H9 (cell line): ENCODE data around the gene ZNF584. TPM values are rescaled to one million over a fixed set of nuclear protein-coding genes. Genes with fewer than 3 reads are reported as not detected.

ENCODE experiments used
- DNase-seq: peaks from one replicate; pipeline ENCODE4 v3.0.0-alpha.2; 2017
- H2AFZ ChIP-seq: one replicate; pipeline ENCODE4 v1.6.1; 2013; ENCODE audit warnings: mild to moderate bottlenecking, low read length, control low read depth, moderate library complexity
- H2AK5ac ChIP-seq: 2 replicates; pipeline ENCODE4 v1.6.1; 2013; ENCODE audit warnings: low read length, control low read depth, mixed read lengths; ENCODE audit not compliant: insufficient read length
- H2BK120ac ChIP-seq: one replicate; pipeline ENCODE4 v1.6.1; 2013; ENCODE audit warnings: low read depth, mild to moderate bottlenecking, low read length, control low read depth, inconsistent platforms; ENCODE audit not compliant: poor library complexity, severe bottlenecking
- H2BK12ac ChIP-seq: 2 replicates; pipeline ENCODE4 v1.6.1; 2013; ENCODE audit warnings: low read length, control low read depth, mixed read lengths, low read depth; ENCODE audit not compliant: insufficient read length
- H2BK15ac ChIP-seq: 2 replicates; pipeline ENCODE4 v1.6.1; 2013; ENCODE audit warnings: low read depth, low read length, control low read depth
- H2BK20ac ChIP-seq: one replicate; pipeline ENCODE4 v1.6.1; 2013; ENCODE audit warnings: low read depth, mild to moderate bottlenecking, low read length, control low read depth, inconsistent platforms; ENCODE audit not compliant: poor library complexity, severe bottlenecking
- H2BK5ac ChIP-seq: 2 replicates; pipeline ENCODE4 v1.6.1; 2013; ENCODE audit warnings: low read length, control low read depth, mixed read lengths; ENCODE audit not compliant: insufficient read length
- H3K14ac ChIP-seq: 2 replicates; pipeline ENCODE4 v1.6.1; 2013; ENCODE audit warnings: low read length, control low read depth; ENCODE audit not compliant: insufficient read depth
- H3K18ac ChIP-seq: 2 replicates; pipeline ENCODE4 v1.6.1; 2013; ENCODE audit warnings: low read depth, mild to moderate bottlenecking, mixed read lengths, low read length, control low read depth; ENCODE audit not compliant: insufficient read length
- H3K23ac ChIP-seq: 2 replicates; pipeline ENCODE4 v1.6.1; 2013; ENCODE audit warnings: low read length, control low read depth, mixed read lengths, low read depth; ENCODE audit not compliant: insufficient read length
- H3K23me2 ChIP-seq: 2 replicates; pipeline ENCODE4 v1.6.1; 2013; ENCODE audit warnings: low read depth, mild to moderate bottlenecking, mixed read lengths, low read length, control low read depth; ENCODE audit not compliant: insufficient read length, poor library complexity, severe bottlenecking
- H3K27ac ChIP-seq: 2 replicates; pipeline ENCODE4 v1.5.1; 2013; ENCODE audit warnings: low read length, control low read depth, mixed read lengths, low read depth; ENCODE audit not compliant: insufficient read length
- H3K27me3 ChIP-seq: 2 replicates; pipeline ENCODE4 v1.6.1; 2013; ENCODE audit warnings: low read length, control low read depth, inconsistent platforms; ENCODE audit not compliant: insufficient read depth
- H3K4ac ChIP-seq: 2 replicates; pipeline ENCODE4 v1.6.1; 2013; ENCODE audit warnings: low read depth, mild to moderate bottlenecking, control low read depth, inconsistent platforms, low read length, moderate library complexity
- H3K4me1 ChIP-seq: 2 replicates; pipeline ENCODE4 v1.6.1; 2013; ENCODE audit warnings: low read length, control low read depth, inconsistent platforms; ENCODE audit not compliant: insufficient read depth
- H3K4me2 ChIP-seq: 2 replicates; pipeline ENCODE4 v1.6.1; 2013; ENCODE audit warnings: low read length, control low read depth, mixed read lengths; ENCODE audit not compliant: insufficient read length, insufficient read depth
- H3K56ac ChIP-seq: 2 replicates; pipeline ENCODE4 v1.6.1; 2013; ENCODE audit warnings: low read depth, mild to moderate bottlenecking, mixed read lengths, low read length, control low read depth; ENCODE audit not compliant: insufficient read length
- H3K79me1 ChIP-seq: 2 replicates; pipeline ENCODE4 v1.6.1; 2013; ENCODE audit warnings: low read depth, mild to moderate bottlenecking, moderate library complexity, low read length, control low read depth, inconsistent platforms; ENCODE audit not compliant: insufficient read depth, poor library complexity, severe bottlenecking
- H3K79me2 ChIP-seq: 2 replicates; pipeline ENCODE4 v1.6.1; 2013; ENCODE audit warnings: low read length, control low read depth, inconsistent platforms; ENCODE audit not compliant: insufficient read depth
- H3K9ac ChIP-seq: 2 replicates; pipeline ENCODE4 v1.6.1; 2013; ENCODE audit warnings: low read length, control low read depth, mixed read lengths; ENCODE audit not compliant: insufficient read length; ENCODE audit errors: extremely low read depth
- H3K9me3 ChIP-seq: one replicate; pipeline ENCODE4 v1.6.1; 2013; ENCODE audit warnings: low read depth, low read length, inconsistent platforms; ENCODE audit not compliant: control insufficient read depth
- H3T11ph ChIP-seq: one replicate; pipeline ENCODE4 v1.6.1; 2013; ENCODE audit warnings: mild to moderate bottlenecking, low read length, control low read depth, inconsistent platforms
- H4K20me1 ChIP-seq: one replicate; pipeline ENCODE4 v1.6.1; 2013; ENCODE audit not compliant: control insufficient read depth, insufficient read length, insufficient read depth
- H4K5ac ChIP-seq: 2 replicates; pipeline ENCODE4 v1.6.1; 2013; ENCODE audit warnings: low read depth, mild to moderate bottlenecking, mixed read lengths, low read length, control low read depth; ENCODE audit not compliant: insufficient read length
- H4K8ac ChIP-seq: replicated peaks from 2 replicates; pipeline ENCODE4 v1.6.1; 2013; ENCODE audit warnings: low read length, control low read depth, mixed read lengths, low read depth; ENCODE audit not compliant: insufficient read length
- H4K91ac ChIP-seq: 2 replicates; pipeline ENCODE4 v1.6.1; 2013; ENCODE audit warnings: low read depth, mild to moderate bottlenecking, moderate library complexity, mixed read lengths, low read length, control low read depth; ENCODE audit not compliant: insufficient read length
- H3K27ac Mint-ChIP-seq, 3 experiments: 2 replicates in 2 of 3; 3 replicates in 1 of 3; pipeline ENCODE4 v1.8.0; 2020 to 2021; ENCODE audit warnings: mixed read lengths in 3 of 3, mild to moderate bottlenecking in 1 of 3, moderate library complexity in 1 of 3
- H3K27me3 Mint-ChIP-seq: 2 replicates; pipeline ENCODE4 v1.8.0; 2021; ENCODE audit warnings: low read depth, mild to moderate bottlenecking, moderate library complexity, mixed read lengths
- H3K36me3 Mint-ChIP-seq, 3 experiments: 2 replicates in 2 of 3; 3 replicates in 1 of 3; pipeline ENCODE4 v1.8.0; 2020 to 2021; ENCODE audit warnings: low read depth in 3 of 3, mixed read lengths in 3 of 3; ENCODE audit not compliant: insufficient read depth in 1 of 3
- H3K4me1 Mint-ChIP-seq, 2 experiments: 2 replicates each; pipeline ENCODE4 v1.8.0; 2020; ENCODE audit warnings: mixed read lengths in 2 of 2
- H3K4me3 Mint-ChIP-seq, 2 experiments: 2 replicates in 1 of 2; 3 replicates in 1 of 2; pipeline ENCODE4 v1.8.0; 2020 to 2021; ENCODE audit warnings: mild to moderate bottlenecking in 2 of 2, mixed read lengths in 2 of 2, moderate library complexity in 1 of 2
- H3K9me3 Mint-ChIP-seq, 2 experiments: 2 replicates in 1 of 2; 3 replicates in 1 of 2; pipeline ENCODE4 v1.8.0; 2020; ENCODE audit warnings: mild to moderate bottlenecking in 2 of 2, mixed read lengths in 2 of 2, moderate library complexity in 1 of 2
- WGBS: extraction: QIAGEN DNeasy Blood & Tissue Kit; methylation state at CpG from one replicate; pipeline ENCODE4 v1.1.7; 2013; ENCODE audit warnings: missing lambda C conversion rate, low lambda C conversion rate, mixed read lengths; ENCODE audit not compliant: insufficient read length; ENCODE audit errors: extremely low coverage; 5-methylcytosine and 5-hydroxymethylcytosine counted together
- total RNA-seq: library from RNA; stranded (reverse); gene quantifications from 2 replicates; pipeline ENCODE4 v1.2.1, GENCODE V29; 2021
- TF ChIP-seq, protein P1 (sequence below): fragments of 200-600 bp; sonication (generic); conservative IDR thresholded peaks from 3 replicates; pipeline ENCODE4 v1.8.0; 2021; ENCODE audit warnings: antibody characterized with exemption, mild to moderate bottlenecking

Gene ZNF584
- total RNA-seq, 1 experiment from 2014 or later: 7.4 TPM

DNA sequence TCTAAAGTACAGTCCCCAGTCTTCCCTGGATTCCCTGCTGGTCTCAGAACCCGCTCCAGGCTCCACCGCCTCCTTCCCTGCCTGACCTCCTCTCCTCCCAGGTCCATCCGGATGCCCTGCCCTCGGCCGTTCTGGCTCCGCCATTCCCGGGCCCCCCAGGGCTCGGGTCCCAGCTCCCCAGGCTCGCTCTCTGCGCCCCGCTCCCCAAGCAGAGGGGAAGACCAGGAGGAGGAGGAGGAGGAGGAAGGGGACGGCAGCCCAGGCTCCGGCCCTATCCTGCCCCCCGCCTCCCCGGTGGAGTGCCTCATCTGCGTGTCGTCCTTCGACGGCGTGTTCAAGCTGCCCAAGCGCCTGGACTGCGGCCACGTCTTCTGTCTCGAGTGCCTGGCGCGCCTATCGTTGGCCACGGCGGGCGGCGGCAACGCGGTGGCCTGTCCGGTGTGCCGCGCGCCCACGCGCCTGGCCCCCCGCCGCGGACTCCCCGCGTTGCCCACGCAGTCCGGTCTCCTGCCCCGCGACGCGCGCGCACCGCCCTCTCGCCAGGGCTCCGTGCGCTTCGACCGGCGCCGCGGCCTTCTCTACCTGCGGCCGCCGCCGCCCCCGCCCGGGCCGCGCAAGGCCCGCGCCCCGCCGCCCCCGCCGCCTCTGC is 12.3 kb upstream of the ZNF584 start:
- no peak overlapping the region for H3K9ac ChIP-seq

More for the DNA sequence above, 12.3 kb upstream of the ZNF584 start:
- Histone ChIP-seq H3K79me2 (no peaks in the 10 kb centered on the region), H3K4ac (no peak overlapping the region), H4K5ac (no peak overlapping the region), H4K91ac (no peak overlapping the region), H2AK5ac (no peak overlapping the region), H3K27ac (no peak overlapping the region), H3K18ac (peak overlapping the region; percentile 22), H2BK15ac (no peak overlapping the region), H4K8ac (no peak overlapping the region), H3K9me3 (no peaks in the 10 kb centered on the region), H3K27me3 (no peaks in the 10 kb centered on the region; the same call in 1 of the 2 replicates), H2BK120ac (no peak overlapping the region), H2BK5ac (no peak overlapping the region), H2BK12ac (no peak overlapping the region), H2BK20ac (no peak overlapping the region), H3T11ph (no peak overlapping the region), H3K23me2 (peaks cover 13% of the 10 kb centered on the region), H4K20me1 (peaks cover 5% of the 10 kb centered on the region), H3K79me1 (peaks cover 3% of the 10 kb centered on the region), H3K23ac (no peak overlapping the region), H2AFZ (no peak overlapping the region), H3K4me1 (no peaks in the 10 kb centered on the region), H3K4me2 (peak overlapping the region; percentile 30), H3K14ac (no peak overlapping the region), H3K56ac (no peak overlapping the region)
- H3K36me3 Mint-ChIP-seq: peaks cover 30 to 40% (median 33%) of the 10 kb centered on the region in 3 experiments; a peak in 6 of 7 replicates
- H3K9me3 Mint-ChIP-seq: no peaks in the 10 kb centered on the region
- peaks cover 10 to 16% of the 10 kb centered on the region in 2 experiments for H3K4me1 Mint-ChIP-seq
- H3K27me3 Mint-ChIP-seq: peaks cover 14% of the 10 kb centered on the region
- TF ChIP-seq, protein P1, sequence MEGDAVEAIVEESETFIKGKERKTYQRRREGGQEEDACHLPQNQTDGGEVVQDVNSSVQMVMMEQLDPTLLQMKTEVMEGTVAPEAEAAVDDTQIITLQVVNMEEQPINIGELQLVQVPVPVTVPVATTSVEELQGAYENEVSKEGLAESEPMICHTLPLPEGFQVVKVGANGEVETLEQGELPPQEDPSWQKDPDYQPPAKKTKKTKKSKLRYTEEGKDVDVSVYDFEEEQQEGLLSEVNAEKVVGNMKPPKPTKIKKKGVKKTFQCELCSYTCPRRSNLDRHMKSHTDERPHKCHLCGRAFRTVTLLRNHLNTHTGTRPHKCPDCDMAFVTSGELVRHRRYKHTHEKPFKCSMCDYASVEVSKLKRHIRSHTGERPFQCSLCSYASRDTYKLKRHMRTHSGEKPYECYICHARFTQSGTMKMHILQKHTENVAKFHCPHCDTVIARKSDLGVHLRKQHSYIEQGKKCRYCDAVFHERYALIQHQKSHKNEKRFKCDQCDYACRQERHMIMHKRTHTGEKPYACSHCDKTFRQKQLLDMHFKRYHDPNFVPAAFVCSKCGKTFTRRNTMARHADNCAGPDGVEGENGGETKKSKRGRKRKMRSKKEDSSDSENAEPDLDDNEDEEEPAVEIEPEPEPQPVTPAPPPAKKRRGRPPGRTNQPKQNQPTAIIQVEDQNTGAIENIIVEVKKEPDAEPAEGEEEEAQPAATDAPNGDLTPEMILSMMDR: no peak
- peak overlapping the region; percentile 55 to 69 for H3K4me3 Mint-ChIP-seq
- peak overlapping the region in 2 of 3 experiments; percentile 79 to 85; a peak in 4 of 7 replicates for H3K27ac Mint-ChIP-seq
- peak; percentile 57 for DNase-seq
- WGBS: no CpG with 5 or more reads among the region's 75 CpGs
